Motor neuron (in vitro differentiated cells): ENCODE data around the gene TBX4. TPM values are rescaled to one million over a fixed set of nuclear protein-coding genes. Genes with fewer than 3 reads are reported as not detected.
"Not testable (repeated sequence)": the region's sequence is repeated elsewhere in the genome, so short reads cannot be mapped to it uniquely, and the experiment has no call there.

Experiments
- ATAC-seq, 8 experiments: fragments of 200-7000 bp; cut with Tn5 transposase; replicated peaks in 6 of 8; 2 replicates each; pipeline ENCODE4 v1.8.0; 2021; ENCODE audit warnings: mild to moderate bottlenecking in 8 of 8, moderate library complexity in 8 of 8
- H3K27ac ChIP-seq, 2 donors: fragments of 250-450 bp; sonication (Bioruptor Pico); 2 replicates each; pipeline ENCODE4 v1.9.0; 2021; ENCODE audit warnings: antibody characterized with exemption in 2 of 2, mild to moderate bottlenecking in 2 of 2, moderate library complexity in 1 of 2
- H3K4me1 ChIP-seq, 2 donors: fragments of 250-450 bp; sonication (Bioruptor Pico); replicated peaks in 1 of 2; 2 replicates each; pipeline ENCODE4 v1.6.1; 2021; ENCODE audit warnings: antibody characterized with exemption in 2 of 2, mild to moderate bottlenecking in 2 of 2, moderate library complexity in 1 of 2
- H3K4me3 ChIP-seq, 5 donors: fragments of 250-450 bp; sonication (Bioruptor Pico); 2 replicates each; pipeline ENCODE4 v1.9.0; 2021; ENCODE audit warnings: antibody characterized with exemption in 5 of 5, mild to moderate bottlenecking in 5 of 5, moderate library complexity in 4 of 5
- WGBS, 10 experiments: fragments of 450-650 bp; shearing (Covaris generic); methylation state at CpG; one replicate each; pipeline ENCODE4 v1.0.0; 2022; 5-methylcytosine and 5-hydroxymethylcytosine counted together
- in situ Hi-C, 9 experiments: fragments of 400-800 bp; cut with MboI; loops; one replicate each; pipeline ENCODE4 v1.15.0; 2021; ENCODE audit warnings: low sequenced_read_pairs in 9 of 9, low pct_unique_long_range_greater_than_20kb in 2 of 9; ENCODE audit not compliant: unreplicated experiment in 9 of 9
- total RNA-seq, 8 experiments: library from RNA; unstranded; fragments of 300-600 nt; gene quantifications; 2 replicates each; pipeline versions ENCODE4 v1.2.3 to v1.2.4, GENCODE V29; 2022

TBX4 gene
- total RNA-seq, 8 experiments from 2014 or later: 0.08 to 0.70 (median 0.20) TPM; not detected in 4

DNA sequence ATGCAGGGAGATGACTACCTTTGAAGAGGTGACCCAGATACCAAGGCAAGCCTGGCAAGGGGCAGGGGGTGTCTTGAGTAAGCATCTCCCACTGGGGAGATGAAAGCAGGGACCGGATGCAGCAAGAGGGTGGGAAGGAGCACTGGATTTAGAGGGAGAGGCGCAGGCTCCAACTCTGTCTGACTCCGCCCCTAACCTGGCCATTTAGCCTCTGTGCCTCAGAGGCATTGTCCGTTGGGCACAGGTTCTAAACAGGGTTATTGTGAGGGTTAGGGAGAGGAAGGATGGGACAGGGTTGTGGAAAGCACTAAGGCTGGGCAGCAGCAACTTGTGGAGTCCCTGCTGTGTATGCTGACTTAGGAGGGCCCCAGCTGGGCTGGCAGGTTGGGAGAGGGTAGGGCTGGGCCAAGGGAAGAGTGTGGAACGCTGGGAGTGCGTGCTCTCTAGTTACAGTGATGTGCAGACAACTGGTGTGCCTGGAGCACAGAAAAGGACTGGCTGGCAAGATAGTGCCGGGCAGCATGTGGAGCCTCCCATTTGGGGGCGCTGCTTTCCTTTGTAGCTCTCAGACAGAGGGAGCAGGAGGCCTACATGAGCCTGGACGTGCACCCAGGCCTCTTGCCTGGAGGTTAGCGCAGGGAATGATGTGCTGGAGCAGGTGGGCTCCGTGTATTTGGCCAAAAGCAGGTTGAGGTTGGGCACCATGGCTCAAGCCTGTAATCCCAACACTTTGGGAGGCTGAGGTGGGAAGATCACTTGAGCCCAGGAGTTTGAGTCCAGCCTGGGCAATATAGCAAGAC, 26.3 kb upstream of the TBX4 start:
- ATAC-seq: peak in 3 of 8 experiments; percentile 37 to 69 (median 57)
- in situ Hi-C loops: loop anchor here in 4 of 9 experiments (10.0 to 25.0 kb wide), 4 partner anchors 111 to 386 kb away; no protein-coding TSS in a partner anchor

GRCh38 chr17:61426482-61427304, 25.5 kb upstream of the TBX4 start:
- ATAC-seq: peak in 1 of 8 experiments; percentile 36
- H3K4me1 ChIP-seq: peaks cover 1 to 2% of the 10 kb centered on the region in 2 donors
- H3K27ac ChIP-seq: no peak overlapping the region
- H3K4me3 ChIP-seq: no peak overlapping the region
- in situ Hi-C loops: loop anchor here in 4 of 9 experiments (10.0 to 25.0 kb wide), 4 partner anchors 111 to 386 kb away; no protein-coding TSS in a partner anchor
- WGBS, 10 experiments: 65 to 91% (median 81%) methylated on average over 2 to 9 of the region's 10 CpGs

More for the DNA sequence above, 26.3 kb upstream of the TBX4 start:
- no peaks in the 10 kb centered on the region for H3K4me1 ChIP-seq
- WGBS, 10 experiments: 35 to 100% (median 70%) methylated on average over 1 to 5 of the region's 11 CpGs; no CpG with 5 or more reads in 2 of the 10 experiments
- no peak overlapping the region for H3K27ac ChIP-seq
- no peak overlapping the region for H3K4me3 ChIP-seq

- peaks cover 3 to 4% of the 10 kb centered on the region in 2 donors for H3K4me1 ChIP-seq
- in situ Hi-C loops: loop anchor here in 4 of 9 experiments (10.0 to 25.0 kb wide), 4 partner anchors 110 to 385 kb away; no protein-coding TSS in a partner anchor
- no peak for ATAC-seq
- H3K4me3 ChIP-seq: no peak overlapping the region
- H3K27ac ChIP-seq: no peak overlapping the region
Measured at GRCh38 chr17:61427567-61427966, 24.7 kb upstream of the TBX4 start.

DNA sequence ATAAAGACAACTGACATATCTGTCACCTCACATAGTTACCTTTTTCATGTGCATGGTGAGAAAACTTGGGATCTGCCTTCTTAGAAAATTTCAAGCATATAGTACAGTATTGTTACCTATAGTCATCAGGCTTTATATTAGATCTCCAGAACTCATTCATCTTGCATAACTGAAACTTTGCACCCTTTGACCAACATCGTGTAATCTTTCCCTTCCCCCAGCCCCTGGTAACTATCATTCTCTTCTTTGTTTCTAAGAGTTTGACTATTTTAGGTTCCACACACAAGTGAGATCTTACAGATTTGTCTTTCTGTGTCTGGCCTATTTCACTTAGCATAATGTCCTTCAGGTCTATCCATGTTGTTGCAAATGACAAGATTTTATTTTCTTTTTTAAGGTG, 22.9 kb upstream of the TBX4 start:
- in situ Hi-C loops: loop anchor here in 4 of 9 experiments (10.0 to 25.0 kb wide), 4 partner anchors 108 to 383 kb away; no protein-coding TSS in a partner anchor
- ATAC-seq: no peak
- Histone ChIP-seq H3K4me3 (no peak overlapping the region), H3K27ac (no peak overlapping the region), H3K4me1 (peaks cover 3 to 4% of the 10 kb centered on the region in 2 donors)
- WGBS, 10 experiments: 60 to 100% (median 88%) methylated on average over 1 of the region's 1 CpG; no CpG with 5 or more reads in 3 of the 10 experiments

DNA sequence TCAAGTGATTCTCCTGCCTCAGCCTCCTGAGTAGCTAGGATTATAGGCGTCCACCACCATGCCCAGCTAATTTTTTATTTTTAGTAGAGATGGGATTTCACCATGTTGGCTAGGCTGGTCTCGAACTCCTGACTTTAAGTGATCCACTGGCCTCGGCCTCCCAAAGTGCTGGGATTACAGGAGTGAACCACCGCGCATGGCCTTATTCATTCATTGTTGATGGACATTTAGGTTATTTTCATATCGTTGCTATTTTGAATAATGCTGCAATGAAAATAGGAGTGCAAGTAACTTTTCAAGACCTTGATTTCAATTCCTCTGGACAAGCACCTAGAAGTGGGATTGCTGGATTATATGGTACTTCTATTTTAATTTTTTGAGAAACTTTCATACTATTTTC, 22.4 kb upstream of the TBX4 start:
- H3K4me1 ChIP-seq, H3K27ac ChIP-seq, H3K4me3 ChIP-seq, ATAC-seq: not testable (repeated sequence)
- in situ Hi-C loops: loop anchor here in 4 of 9 experiments (10.0 to 25.0 kb wide), 4 partner anchors 107 to 382 kb away; no protein-coding TSS in a partner anchor
- 46 to 100% (median 91%) methylated on average over 1 to 6 of the region's 6 CpGs; no CpG with 5 or more reads in 1 of the 10 experiments for WGBS, 10 experiments

GRCh38 chr17:61431594-61432311, 20.5 kb upstream of the TBX4 start:
- WGBS, 10 experiments: 20 to 100% (median 59%) methylated on average over 1 to 4 of the region's 4 CpGs; no CpG with 5 or more reads in 1 of the 10 experiments
- peak in 1 of 8 experiments; percentile 31 for ATAC-seq
- H3K4me3 ChIP-seq: no peak overlapping the region
- H3K27ac ChIP-seq: no peak overlapping the region
- in situ Hi-C loops: loop anchor here in 3 of 9 experiments (25.0 kb wide), 3 partner anchors 106 to 381 kb away; no protein-coding TSS in a partner anchor
- H3K4me1 ChIP-seq: peaks cover 3 to 4% of the 10 kb centered on the region in 2 donors

- no peak for ATAC-seq
- in situ Hi-C loops: loop anchor here in 3 of 9 experiments (25.0 kb wide), 3 partner anchors 101 to 376 kb away; no protein-coding TSS in a partner anchor
- peaks cover 3 to 4% of the 10 kb centered on the region in 2 donors for H3K4me1 ChIP-seq
Measured at GRCh38 chr17:61436273-61436672, 15.9 kb upstream of the TBX4 start.

GRCh38 chr17:61436995-61437704, 15.1 kb upstream of the TBX4 start:
- no peaks in the 10 kb centered on the region for H3K4me1 ChIP-seq
- H3K4me3 ChIP-seq: no peak overlapping the region
- in situ Hi-C loops: loop anchor here in 3 of 9 experiments (25.0 kb wide), 3 partner anchors 100 to 375 kb away; no protein-coding TSS in a partner anchor
- ATAC-seq: no peak
- H3K27ac ChIP-seq: no peak overlapping the region

More at GRCh38 chr17:61436273-61436672, 15.9 kb upstream of the TBX4 start:
- H3K4me3 ChIP-seq: no peak overlapping the region
- no peak overlapping the region for H3K27ac ChIP-seq

- in situ Hi-C loops: loop anchor here in 3 of 9 experiments (25.0 kb wide), 3 partner anchors 97 to 372 kb away; no protein-coding TSS in a partner anchor
- ATAC-seq: no peak
- Histone ChIP-seq H3K4me1 (peaks cover 2 to 4% of the 10 kb centered on the region in 2 donors), H3K4me3 (no peak overlapping the region), H3K27ac (no peak overlapping the region)
Measured at GRCh38 chr17:61440697-61441096, 11.5 kb upstream of the TBX4 start.

DNA sequence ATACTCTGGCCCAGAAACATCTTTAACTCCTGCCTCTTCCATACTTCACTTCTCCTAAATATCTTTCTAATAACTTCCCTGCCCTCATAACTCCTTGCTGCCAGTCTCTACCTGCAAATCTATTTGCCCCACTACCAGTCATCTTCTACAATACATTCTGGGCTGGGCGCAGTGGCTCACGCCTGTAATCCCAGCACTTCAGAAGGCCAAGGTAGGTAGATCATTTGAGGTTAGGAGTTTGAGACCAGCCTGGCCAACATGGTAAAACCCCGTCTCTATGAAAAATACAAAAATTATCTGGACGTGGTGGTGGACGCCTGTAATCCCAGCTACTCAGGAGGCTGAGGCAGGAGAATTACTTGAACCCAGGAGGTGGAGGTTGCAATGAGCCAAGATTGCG, 10.7 kb upstream of the TBX4 start:
- H3K4me3 ChIP-seq, H3K4me1 ChIP-seq, ATAC-seq, H3K27ac ChIP-seq: not testable (repeated sequence)
- in situ Hi-C loops: loop anchor here in 3 of 9 experiments (25.0 kb wide), 3 partner anchors 96 to 371 kb away; no protein-coding TSS in a partner anchor
- 43 to 100% (median 82%) methylated on average over 2 to 6 of the region's 6 CpGs; no CpG with 5 or more reads in 1 of the 10 experiments for WGBS, 10 experiments

DNA sequence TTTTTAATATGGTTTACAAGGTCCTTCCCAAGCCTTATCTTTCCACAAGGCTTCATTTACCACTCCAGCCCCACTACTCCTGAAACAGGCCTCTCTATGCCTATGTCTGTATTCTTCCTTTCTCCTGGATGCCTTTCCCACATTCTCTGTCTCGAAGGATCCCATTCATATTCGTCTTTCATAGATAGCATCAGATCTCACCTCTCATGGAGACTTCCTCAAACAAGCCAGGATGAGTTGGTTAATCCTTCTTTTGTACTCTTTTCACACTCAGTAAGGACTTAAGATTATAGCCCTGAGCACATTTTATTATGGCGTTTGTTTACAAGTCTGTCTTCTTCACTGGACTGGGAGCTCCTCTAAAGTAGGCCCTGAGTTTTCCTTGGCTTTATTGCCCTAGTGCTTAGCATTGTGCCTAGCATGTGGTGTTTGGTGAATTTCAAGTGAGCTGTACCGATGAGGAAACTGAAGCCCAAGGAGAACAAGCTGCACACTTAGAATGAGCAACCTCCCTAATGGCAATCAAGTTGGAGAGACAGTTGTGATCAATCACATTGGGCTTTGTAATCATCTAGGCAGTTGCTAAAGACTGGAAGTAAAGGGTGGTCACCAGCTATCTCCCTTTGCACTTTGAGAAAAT, 10.0 kb upstream of the TBX4 start:
- Histone ChIP-seq H3K4me3 (no peak overlapping the region), H3K27ac (no peak overlapping the region), H3K4me1 (peaks cover 2 to 4% of the 10 kb centered on the region in 2 donors)
- WGBS, 10 experiments: 10 to 90% (median 69%) methylated on average over 1 to 4 of the region's 4 CpGs; no CpG with 5 or more reads in 1 of the 10 experiments
- in situ Hi-C loops: loop anchor here in 3 of 9 experiments (25.0 kb wide), 3 partner anchors 95 to 370 kb away; no protein-coding TSS in a partner anchor
- ATAC-seq: no peak
